Stimulated activated CD4-positive, alpha-beta T cell treated with anti-CD3 and anti-CD28 coated beads, Interleukin-1b, Interleukin-23, amount 100 ng/mL, for 24 hours (primary cell): ENCODE results near the gene NPBWR2.

Experiments used
- DNase-seq, 4 experiments: peaks; one replicate each; pipeline ENCODE4 v3.0.0-alpha.2; 2020; ENCODE audit warnings: low read depth in 4 of 4, low spot score in 1 of 4

Gene NPBWR2

GRCh38 chr20:64106981-64107735 lies at the start of gene NPBWR2:
Gene NPBWR2, minus strand, starts transcription at chr20:64107565. Its CDS starts 734 bp downstream, at chr20:64106831.
- DNase-seq: no peak

DNA sequence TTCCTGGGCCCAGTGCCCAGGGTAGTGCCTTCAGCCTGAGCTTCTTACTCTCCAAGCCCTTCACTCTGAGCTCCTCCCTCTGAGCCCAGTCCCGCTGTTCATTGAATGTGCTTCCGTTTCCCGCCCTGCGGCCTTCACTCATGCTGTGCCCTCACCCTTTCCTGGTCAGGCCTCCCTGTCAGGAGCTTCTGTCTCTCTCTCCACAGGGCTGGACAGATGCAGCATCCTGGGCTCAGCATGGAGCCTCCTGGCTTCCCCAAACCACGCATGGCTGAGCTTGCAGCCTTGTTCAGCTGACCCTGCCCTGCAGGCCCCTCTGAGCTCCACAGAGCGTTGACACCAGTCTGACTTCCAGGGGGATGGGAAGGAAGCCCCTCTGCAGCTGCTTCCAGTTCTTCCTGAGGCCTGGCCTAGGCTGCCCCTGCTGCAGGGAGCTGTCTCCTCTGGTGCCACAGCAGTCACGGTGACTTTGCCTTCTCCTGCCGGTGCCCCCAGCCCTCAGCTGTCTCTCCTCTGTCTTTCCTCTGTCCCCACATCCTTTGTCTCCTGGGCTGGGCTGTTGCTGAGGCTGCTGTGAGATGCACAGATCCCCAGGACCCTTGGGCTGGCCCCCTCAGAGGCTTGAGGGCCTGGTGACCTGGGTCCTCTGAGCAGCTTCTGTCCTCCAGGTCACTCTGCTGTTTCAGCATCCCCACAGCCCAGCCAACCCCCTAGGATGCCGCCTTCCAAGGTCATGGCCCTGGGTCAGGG lies 48.9 kb upstream of the NPBWR2 start:
- DNase-seq: no peak

GRCh38 chr20:64155258-64156135 lies 48.1 kb upstream of the NPBWR2 start:
- DNase-seq: no peak

- no peak for DNase-seq
These were observed 47.4 kb upstream of the NPBWR2 start for GRCh38 chr20:64154590-64155257.

DNA sequence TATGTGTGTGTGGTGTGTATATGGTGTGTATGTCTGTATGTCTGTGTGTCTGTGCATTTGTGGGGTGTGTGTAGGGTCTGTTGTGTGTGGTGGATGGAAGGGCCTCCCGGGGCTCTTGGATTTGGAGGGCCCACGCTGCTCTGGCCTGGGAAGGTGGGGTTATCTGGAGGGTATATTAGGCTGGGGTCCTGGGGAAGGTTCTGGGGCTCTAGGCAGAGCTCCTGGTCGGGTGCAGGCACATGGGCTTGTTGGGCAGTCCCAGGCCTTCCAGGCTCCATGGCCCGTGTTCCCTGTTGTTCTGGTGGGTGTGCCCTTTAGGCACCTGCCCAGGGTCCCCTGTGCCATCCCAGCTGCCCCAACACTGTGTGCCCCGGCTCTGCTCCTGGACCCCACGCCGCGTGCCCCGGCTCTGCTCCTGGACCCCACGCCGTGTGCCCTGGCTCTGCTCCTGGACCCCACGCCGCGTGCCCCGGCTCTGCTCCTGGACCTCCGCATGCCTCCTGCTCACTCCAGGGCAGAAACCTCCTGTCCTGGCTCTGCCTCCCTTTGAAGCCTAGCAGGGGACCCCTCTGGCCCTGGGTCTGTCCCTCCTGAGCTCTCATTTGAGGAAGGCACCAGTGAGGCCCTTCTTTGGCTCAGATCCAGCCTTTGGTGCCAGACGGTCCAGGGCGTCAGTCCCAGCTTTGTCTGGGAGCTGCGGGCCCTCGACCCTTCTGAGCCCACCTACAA lies 46.7 kb upstream of the NPBWR2 start:
- DNase-seq: no peak

DNA sequence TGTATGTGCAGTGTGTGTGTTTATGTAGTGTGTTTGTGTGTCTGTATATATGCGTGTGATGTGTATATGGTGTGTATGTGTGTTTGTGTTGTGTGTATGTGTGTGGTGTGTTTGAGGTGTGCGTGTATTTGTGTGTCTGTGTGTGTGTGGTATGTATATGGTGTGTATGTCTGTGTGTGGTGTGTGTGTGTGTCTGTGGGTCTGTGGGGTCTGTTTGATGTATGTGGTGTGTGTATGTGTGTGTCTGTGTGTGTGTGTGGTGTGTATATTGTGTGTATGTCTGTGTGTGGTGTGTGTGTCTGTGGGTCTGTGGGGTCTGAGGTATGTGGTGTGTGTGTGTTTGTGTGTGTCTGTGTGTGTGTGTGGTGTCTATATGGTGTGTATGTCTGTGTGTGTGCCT lies 46.0 kb upstream of the NPBWR2 start:
- DNase-seq: no peak

DNA sequence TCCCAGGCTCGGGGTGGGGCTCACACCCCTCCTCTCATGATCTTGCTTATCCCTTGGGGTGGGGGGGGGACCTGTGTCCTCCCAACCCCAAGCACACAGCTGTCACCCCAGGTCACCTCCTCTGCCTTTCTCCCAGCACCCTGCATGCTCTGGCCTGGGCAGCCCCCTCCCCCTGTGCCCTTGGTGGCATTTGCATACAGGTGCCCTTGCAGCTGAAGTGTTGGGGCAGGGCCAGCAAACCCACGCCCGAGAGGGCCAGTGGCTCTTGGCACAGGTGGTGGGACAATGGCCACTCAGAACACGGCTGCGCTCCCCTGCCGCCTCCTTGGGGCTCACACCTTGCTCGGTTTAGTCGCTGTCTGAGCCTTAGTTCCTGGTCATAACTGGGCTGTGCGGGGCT lies 45.5 kb upstream of the NPBWR2 start:
- no peak for DNase-seq

DNA sequence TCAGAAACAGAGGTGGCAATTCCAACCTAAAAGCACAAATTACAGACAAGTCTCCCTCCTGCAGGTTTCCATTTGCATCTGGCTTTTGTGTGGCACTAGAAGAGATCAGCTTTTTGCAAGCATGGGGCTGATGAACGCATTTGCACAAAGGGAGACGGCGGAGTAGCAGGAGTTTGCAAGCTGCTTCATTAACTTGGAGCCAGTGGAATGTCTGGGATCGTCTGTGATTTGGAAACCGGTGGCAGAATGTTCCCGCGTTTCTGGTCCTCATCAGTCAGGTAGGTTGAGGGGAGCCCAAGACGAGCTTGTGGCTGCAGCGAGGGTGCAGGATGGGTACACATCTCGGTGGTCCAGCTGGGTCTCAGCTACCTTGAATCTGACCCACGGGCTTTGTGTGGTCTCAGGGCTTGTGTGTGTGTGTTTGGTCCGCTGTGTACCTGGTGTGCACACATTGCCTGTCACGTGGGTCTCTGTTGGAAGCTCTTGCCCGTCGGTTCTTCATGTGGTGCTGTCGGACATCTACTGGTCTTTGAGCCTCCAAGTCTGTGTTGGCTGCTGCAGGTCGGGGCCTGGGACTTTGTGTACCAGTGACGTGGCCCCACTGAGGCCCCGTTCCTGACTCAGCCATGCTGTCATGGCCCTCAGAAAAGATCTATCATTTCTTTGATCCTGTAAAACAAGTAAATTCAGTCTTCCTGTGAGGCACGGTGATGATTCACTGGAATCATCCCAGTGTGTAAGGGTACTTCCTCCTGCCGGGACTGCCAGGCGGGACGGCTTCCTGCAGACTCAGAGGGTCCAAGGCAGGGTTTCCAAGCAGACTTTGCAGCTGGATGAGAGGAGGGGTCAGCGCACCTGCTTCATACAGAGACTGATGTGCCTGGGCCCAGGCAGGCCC lies 44.5 kb upstream of the NPBWR2 start:
- DNase-seq: no peak

GRCh38 chr20:64150756-64151632 lies 43.6 kb upstream of the NPBWR2 start:
- no peak for DNase-seq

DNA sequence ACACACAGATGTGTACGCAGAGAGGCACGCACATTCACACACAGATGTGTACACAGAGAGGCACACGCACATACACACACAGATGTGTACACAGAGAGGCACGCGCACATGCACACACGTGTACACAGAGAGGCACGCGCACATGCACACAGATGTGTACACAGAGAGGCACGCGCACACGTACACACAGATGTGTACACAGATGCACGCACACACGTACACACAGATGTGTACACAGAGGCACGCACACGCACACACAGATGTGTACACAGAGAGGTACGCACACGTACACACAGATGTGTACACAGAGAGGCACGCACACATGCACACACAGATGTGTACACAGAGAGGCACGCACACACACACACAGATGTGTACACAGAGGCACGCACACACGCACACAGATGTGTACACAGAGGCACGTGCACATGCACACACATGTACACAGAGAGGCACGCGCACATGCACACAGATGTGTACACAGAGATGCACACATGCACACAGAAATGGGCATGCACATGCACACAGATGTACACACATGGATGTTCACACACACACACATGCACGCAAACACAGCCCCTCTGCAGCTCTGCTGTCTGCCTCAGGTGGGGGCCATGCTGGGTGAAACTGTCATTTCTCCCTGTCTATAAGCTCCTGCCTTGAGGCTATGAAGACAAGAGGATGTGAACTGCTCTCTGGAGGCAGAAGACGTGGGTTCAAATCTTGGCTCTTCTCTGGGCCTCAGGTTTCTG lies 42.6 kb upstream of the NPBWR2 start:
- no peak for DNase-seq

- DNase-seq: no peak
These were observed 41.8 kb upstream of the NPBWR2 start for GRCh38 chr20:64149141-64149540.

DNA sequence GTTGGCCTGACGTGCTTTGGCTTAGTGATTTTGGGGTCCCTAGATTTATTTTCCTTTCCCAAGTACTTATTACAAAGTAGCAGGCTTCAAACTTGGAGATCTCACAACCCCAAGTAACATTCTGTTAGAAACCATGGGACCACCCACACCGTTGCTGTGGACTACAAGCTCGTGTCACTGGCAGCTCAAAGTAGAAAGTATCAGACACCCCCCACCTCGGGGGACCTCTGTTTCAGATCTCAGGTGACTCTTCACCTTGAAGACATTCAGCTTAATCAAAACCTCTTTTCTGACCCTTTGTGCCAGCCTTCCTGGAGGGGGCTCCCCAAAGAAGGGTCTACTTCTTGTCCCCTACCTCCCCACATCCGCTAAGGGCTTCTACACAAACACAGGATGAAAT lies 41.2 kb upstream of the NPBWR2 start:
- DNase-seq: no peak

GRCh38 chr20:64146936-64147477 lies 39.6 kb upstream of the NPBWR2 start:
- DNase-seq: no peak

GRCh38 chr20:64146301-64146935 lies 39.1 kb upstream of the NPBWR2 start:
- DNase-seq: no peak

DNA sequence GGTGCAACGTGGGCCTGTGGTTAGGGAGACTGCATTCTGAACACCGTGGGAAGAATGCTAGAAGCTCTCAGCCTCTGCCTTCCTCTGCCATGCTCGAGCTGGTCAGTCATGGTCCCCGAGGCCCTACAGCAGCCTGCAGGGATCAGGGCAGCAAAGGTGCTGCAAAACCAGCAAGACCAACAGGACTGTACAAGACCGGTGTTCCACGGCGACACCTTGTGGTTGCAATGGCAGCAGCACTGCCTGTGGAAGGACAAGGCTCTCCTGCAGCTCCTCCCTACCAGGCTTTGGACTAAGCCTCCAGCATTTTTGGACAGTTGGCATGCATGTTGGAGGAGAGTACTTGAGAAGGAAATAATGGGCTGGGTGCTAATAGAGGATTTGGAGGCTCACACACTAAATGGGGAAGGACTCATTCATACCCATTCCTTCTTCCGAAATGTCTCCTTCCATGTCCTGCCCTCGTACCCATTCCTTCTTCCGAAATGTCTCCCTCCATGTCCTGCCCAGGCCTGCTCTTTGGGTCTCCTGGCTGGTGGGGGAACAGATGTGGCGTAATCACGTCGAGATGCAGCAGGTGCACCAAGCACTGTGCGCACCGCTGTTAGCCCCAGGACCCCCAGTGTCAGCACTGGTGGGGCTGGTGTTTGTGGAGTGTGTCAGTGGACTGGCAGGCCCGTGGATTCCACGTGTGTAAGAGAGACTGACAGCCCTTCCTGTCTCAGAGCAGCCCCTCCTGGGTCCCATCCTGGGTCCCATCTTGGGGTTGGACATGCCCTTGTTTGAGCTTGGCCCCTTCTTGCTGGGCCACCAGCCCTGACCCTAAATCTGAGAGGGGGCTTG lies 38.3 kb upstream of the NPBWR2 start:
- DNase-seq: no peak
